GM23338 (cell line): ENCODE measurements around the gene MPIG6B. TPM values are rescaled to one million over a fixed set of nuclear protein-coding genes. Genes with fewer than 3 reads are reported as not detected.

Experiments used
- ATAC-seq: fragments of 200-7000 bp; cut with Tn5 transposase; 3 replicates; pipeline ENCODE4 v1.9.1; 2020
- DNase-seq: peaks from one replicate; pipeline ENCODE4 v3.0.0-alpha.2; 2015; ENCODE audit warnings: low spot score
- H2AFZ ChIP-seq: fragments of 200-600 bp; sonication (generic); 2 replicates; pipeline ENCODE4 v1.8.0; 2016; ENCODE audit warnings: antibody characterized with exemption, mild to moderate bottlenecking, moderate library complexity
- H3F3A ChIP-seq: fragments of 200-600 bp; sonication (generic); replicated peaks from 2 replicates; pipeline ENCODE4 v1.8.0; 2017; ENCODE audit warnings: antibody characterized with exemption, mixed run types, low read depth
- H3K27ac ChIP-seq: fragments of 200-600 bp; sonication (generic); 2 replicates; pipeline ENCODE4 v1.6.1; 2016; ENCODE audit warnings: low read depth
- H3K27me3 ChIP-seq: fragments of 200-600 bp; sonication (generic); 2 replicates; pipeline ENCODE4 v1.8.0; 2016; ENCODE audit warnings: mild to moderate bottlenecking, mixed run types, moderate library complexity; ENCODE audit not compliant: insufficient read depth
- H3K36me3 ChIP-seq: fragments of 200-600 bp; sonication (generic); 2 replicates; pipeline ENCODE4 v1.8.0; 2016; ENCODE audit warnings: mild to moderate bottlenecking; ENCODE audit not compliant: insufficient read depth
- H3K4me1 ChIP-seq: fragments of 200-600 bp; sonication (generic); 2 replicates; pipeline ENCODE4 v1.8.0; 2016; ENCODE audit warnings: mild to moderate bottlenecking, moderate library complexity; ENCODE audit not compliant: insufficient read depth
- H3K4me2 ChIP-seq: fragments of 200-600 bp; sonication (generic); 2 replicates; pipeline ENCODE4 v1.7.1; 2017; ENCODE audit warnings: mixed run types
- H3K4me3 ChIP-seq: fragments of 200-600 bp; sonication (generic); 2 replicates; pipeline ENCODE4 v1.6.1; 2016; ENCODE audit warnings: mixed run types
- H3K79me2 ChIP-seq: fragments of 200-600 bp; sonication (generic); replicated peaks from 2 replicates; pipeline ENCODE4 v1.8.0; 2017; ENCODE audit warnings: mild to moderate bottlenecking; ENCODE audit not compliant: insufficient read depth
- H3K9me2 ChIP-seq: fragments of 200-600 bp; sonication (generic); 2 replicates; pipeline ENCODE4 v1.8.0; 2017; ENCODE audit not compliant: insufficient read depth
- H4K20me1 ChIP-seq: fragments of 200-600 bp; sonication (generic); replicated peaks from 2 replicates; pipeline ENCODE4 v1.8.0; 2017; ENCODE audit warnings: mild to moderate bottlenecking; ENCODE audit not compliant: insufficient read depth
- H3K27ac Mint-ChIP-seq: 2 replicates; pipeline ENCODE4 v1.8.0; 2020; ENCODE audit warnings: inconsistent platforms, mild to moderate bottlenecking, moderate library complexity, mixed read lengths
- H3K27me3 Mint-ChIP-seq: 3 replicates; pipeline ENCODE4 v1.8.0; 2022; ENCODE audit warnings: low read depth, mild to moderate bottlenecking, moderate library complexity, mixed read lengths, inconsistent platforms; ENCODE audit not compliant: insufficient read depth, poor library complexity
- H3K36me3 Mint-ChIP-seq: 3 replicates; pipeline ENCODE4 v1.8.0; 2021; ENCODE audit warnings: low read depth, mild to moderate bottlenecking, inconsistent platforms, moderate library complexity, mixed read lengths
- H3K4me1 Mint-ChIP-seq: 3 replicates; pipeline ENCODE4 v1.8.0; 2020; ENCODE audit warnings: mild to moderate bottlenecking, inconsistent platforms, mixed read lengths
- H3K4me3 Mint-ChIP-seq: 3 replicates; pipeline ENCODE4 v1.8.0; 2021; ENCODE audit warnings: moderate library complexity, mild to moderate bottlenecking, inconsistent platforms, mixed read lengths
- H3K9me3 Mint-ChIP-seq: 3 replicates; pipeline ENCODE4 v1.8.0; 2020; ENCODE audit warnings: moderate library complexity, mild to moderate bottlenecking, inconsistent platforms, mixed read lengths
- CREB1 ChIP-seq: fragments of 250-450 bp; sonication (Bioruptor Pico); IDR thresholded peaks from 2 replicates; pipeline ENCODE4 v1.5.0; 2020; ENCODE audit warnings: low read depth, mild to moderate bottlenecking, moderate library complexity
- CTCF ChIP-seq, 2 experiments: fragments of 200-600 bp in 1 of 2; sonication (generic) in 1 of 2; conservative IDR thresholded peaks; 2 replicates each; pipeline versions ENCODE4 v1.5.1 to v1.6.1; 2016 to 2017; ENCODE audit warnings: antibody characterized with exemption in 2 of 2, low read depth in 2 of 2, mild to moderate bottlenecking in 2 of 2, moderate library complexity in 1 of 2
- ETS1 ChIP-seq: IDR thresholded peaks from 2 replicates; pipeline ENCODE4 v1.6.1; 2016; ENCODE audit warnings: antibody characterized with exemption
- EZH2 ChIP-seq: fragments of 200-600 bp; sonication (generic); IDR thresholded peaks from one replicate; pipeline ENCODE4 v1.8.0; 2017; ENCODE audit warnings: antibody characterized with exemption, mild to moderate bottlenecking, low read depth; ENCODE audit not compliant: unreplicated experiment
- EZH2phosphoT487 ChIP-seq: fragments of 200-600 bp; sonication (generic); IDR thresholded peaks from one replicate; pipeline ENCODE4 v1.8.1; 2018; ENCODE audit warnings: antibody characterized with exemption; ENCODE audit not compliant: unreplicated experiment
- JUNB ChIP-seq: IDR thresholded peaks from one replicate; pipeline ENCODE4 v1.6.1; 2016; ENCODE audit warnings: antibody characterized with exemption; ENCODE audit not compliant: unreplicated experiment
- NANOG ChIP-seq: IDR thresholded peaks from 2 replicates; pipeline ENCODE4 v1.6.1; 2016; ENCODE audit warnings: antibody characterized with exemption, borderline replicate concordance
- POLR2AphosphoS5 ChIP-seq: IDR thresholded peaks from 2 replicates; pipeline ENCODE4 v1.6.1; 2016; ENCODE audit warnings: antibody characterized with exemption, low read depth
- REST ChIP-seq: IDR thresholded peaks from one replicate; pipeline ENCODE4 v1.6.1; 2018; ENCODE audit warnings: antibody characterized with exemption; ENCODE audit not compliant: unreplicated experiment
- STAT1 ChIP-seq: IDR thresholded peaks from one replicate; pipeline ENCODE4 v1.6.1; 2016; ENCODE audit warnings: antibody characterized with exemption; ENCODE audit not compliant: unreplicated experiment
- ZNF114 ChIP-seq: fragments of 250-450 bp; sonication (Bioruptor Pico); IDR thresholded peaks from 2 replicates; pipeline ENCODE4 v1.5.0; 2020; ENCODE audit warnings: mild to moderate bottlenecking, moderate library complexity
- ZNF331 ChIP-seq: fragments of 250-450 bp; sonication (Bioruptor Pico); IDR thresholded peaks from 2 replicates; pipeline ENCODE4 v1.5.0; 2020; ENCODE audit warnings: low read depth, mild to moderate bottlenecking, moderate library complexity
- ZNF462 ChIP-seq: fragments of 250-450 bp; sonication (Bioruptor Pico); IDR thresholded peaks from 2 replicates; pipeline ENCODE4 v1.5.0; 2020; ENCODE audit warnings: mild to moderate bottlenecking, moderate library complexity
- polyA plus RNA-seq: library from polyadenylated mRNA; unstranded; fragments of >200 nt; fragmentation: Nextera tagmentation; extraction: Ambion mirVana; gene quantifications from 2 replicates; pipeline ENCODE4 v1.2.1, GENCODE V29; 2016
- total RNA-seq: library from RNA; depleted of rRNA; stranded (reverse); fragments of >200 nt; shearing (Covaris generic); gene quantifications from 2 replicates; pipeline ENCODE4 v1.2.3, GENCODE V29; 2014

MPIG6B gene
- total and polyA plus RNA-seq, 2 experiments from 2014 or later, result 0.13 TPM; not detected in 1

GRCh38 chr6:31749301-31750036 lies 26.3 kb downstream of the MPIG6B start:
- Histone ChIP-seq H3K9me2 (no peaks in the 10 kb centered on the region), H2AFZ (no peak overlapping the region), H3K79me2 (no peaks in the 10 kb centered on the region), H3K27ac (no peak overlapping the region), H3K4me3 (no peak overlapping the region), H3K36me3 (no peaks in the 10 kb centered on the region), H3K4me1 (no peaks in the 10 kb centered on the region), H3F3A (0 out of 2 replicates have a peak, but pooled peaks cover 4% of the 10 kb centered on the region), H3K4me2 (no peak overlapping the region), H4K20me1 (no peaks in the 10 kb centered on the region; the same call in 1 of the 2 replicates), H3K27me3 (no peaks in the 10 kb centered on the region)
- peaks cover 8% of the 10 kb centered on the region for H3K27me3 Mint-ChIP-seq
- no peaks in the 10 kb centered on the region for H3K9me3 Mint-ChIP-seq
- TF ChIP-seq JUNB (no peak), ZNF462 (CRISPR knock-in tag) (no peak), POLR2AphosphoS5 (no peak), EZH2 (no peak), ETS1 (no peak), ZNF114 (CRISPR knock-in tag) (no peak), NANOG (no peak), CTCF (conservative IDR thresholded peaks at IDR 0.05; ENCODE audit: low read depth in 2 of 2) (no peak), REST (no peak), EZH2phosphoT487 (no peak), STAT1 (no peak), ZNF331 (no peak), CREB1 (CRISPR knock-in tag) (no peak)
- H3K4me1 Mint-ChIP-seq, result peaks cover 6% of the 10 kb centered on the region
- H3K36me3 Mint-ChIP-seq, result peaks cover 13% of the 10 kb centered on the region
- H3K27ac Mint-ChIP-seq, result no peak overlapping the region
- ATAC-seq (no peak), DNase-seq (no peak)
- H3K4me3 Mint-ChIP-seq, result no peak overlapping the region
